OCI-LY1 (cell line): Measurements from ENCODE around the gene NCBP1.

ENCODE experiments used
- H2AFZ ChIP-seq: fragments of 200-600 bp; sonication (generic), shearing (Covaris generic); 2 replicates; pipeline ENCODE4 v1.6.0; 2014; ENCODE audit warnings: antibody characterized with exemption, mild to moderate bottlenecking, low read length
- H3F3A ChIP-seq: fragments of 200-600 bp; sonication (generic), shearing (Covaris generic); 2 replicates; pipeline ENCODE4 v1.6.0; 2014; ENCODE audit warnings: mild to moderate bottlenecking, antibody characterized with exemption, low read length, moderate library complexity; ENCODE audit not compliant: insufficient read depth
- H3K27ac ChIP-seq: fragments of 200-600 bp; sonication (generic); 2 replicates; pipeline ENCODE4 v1.5.1; 2014; ENCODE audit warnings: low read length, mixed run types, mild to moderate bottlenecking, low read depth; ENCODE audit not compliant: poor library complexity, severe bottlenecking
- H3K27me3 ChIP-seq: fragments of 200-600 bp; sonication (generic); 2 replicates; pipeline ENCODE4 v1.6.0; 2014; ENCODE audit warnings: antibody characterized with exemption, mild to moderate bottlenecking, low read length, moderate library complexity; ENCODE audit not compliant: insufficient read depth
- H3K36me3 ChIP-seq: fragments of 200-600 bp; sonication (generic); 2 replicates; pipeline ENCODE4 v1.6.1; 2014; ENCODE audit warnings: mild to moderate bottlenecking, antibody characterized with exemption, low read length, moderate library complexity, mixed read lengths; ENCODE audit not compliant: insufficient read depth
- H3K4me1 ChIP-seq: fragments of 200-600 bp; sonication (generic); 2 replicates; pipeline ENCODE4 v1.5.1; 2014; ENCODE audit warnings: mild to moderate bottlenecking, low read length, moderate library complexity; ENCODE audit not compliant: insufficient read depth, severe bottlenecking
- H3K4me2 ChIP-seq: fragments of 200-600 bp; sonication (generic), shearing (Covaris generic); 2 replicates; pipeline ENCODE4 v1.6.1; 2014; ENCODE audit warnings: low read length
- H3K4me3 ChIP-seq: fragments of 200-600 bp; sonication (generic); 2 replicates; pipeline ENCODE4 v1.5.1; 2014; ENCODE audit warnings: low read length, low read depth, mild to moderate bottlenecking, mixed read lengths; ENCODE audit not compliant: poor library complexity, severe bottlenecking
- H3K79me2 ChIP-seq: fragments of 200-600 bp; shearing (Covaris generic); 2 replicates; pipeline ENCODE4 v1.6.1; 2016; ENCODE audit warnings: mixed run types, low read length, mixed read lengths; ENCODE audit not compliant: insufficient read depth
- H3K9ac ChIP-seq: fragments of 200-600 bp; sonication (generic), shearing (Covaris generic); 2 replicates; pipeline ENCODE4 v1.6.1; 2014; ENCODE audit warnings: mild to moderate bottlenecking, low read length, mixed read lengths
- H3K9me2 ChIP-seq: fragments of 200-600 bp; sonication (generic), shearing (Covaris generic); 2 replicates; pipeline ENCODE4 v1.6.1; 2014; ENCODE audit warnings: low read depth, mild to moderate bottlenecking, low read length, mixed read lengths
- H3K9me3 ChIP-seq: fragments of 200-600 bp; shearing (Covaris generic); 2 replicates; pipeline ENCODE4 v1.6.1; 2014; ENCODE audit warnings: low read length, mixed read lengths
- H4K20me1 ChIP-seq: fragments of 200-600 bp; sonication (generic), shearing (Covaris generic); 2 replicates; pipeline ENCODE4 v1.6.0; 2016; ENCODE audit warnings: mild to moderate bottlenecking, low read length; ENCODE audit not compliant: insufficient read depth
- EZH2 ChIP-seq: fragments of 200-600 bp; sonication (generic), shearing (Covaris generic); IDR thresholded peaks from 2 replicates; pipeline ENCODE4 v1.8.0; 2017; ENCODE audit warnings: borderline replicate concordance, mixed run types, mild to moderate bottlenecking, antibody characterized with exemption, low read length, moderate library complexity, mixed read lengths
- TF ChIP-seq, protein P1 (sequence below): fragments of 200-600 bp; sonication (generic), shearing (Covaris generic); IDR thresholded peaks from 2 replicates; pipeline ENCODE4 v1.5.1; 2017; ENCODE audit warnings: mild to moderate bottlenecking, antibody characterized with exemption, low read length, moderate library complexity, mixed read lengths

The NCBP1 gene

GRCh38 chr9:97658707-97659106 is 25.1 kb downstream of the NCBP1 start:
- no peaks in the 10 kb centered on the region for H3K4me1 ChIP-seq
- no peaks in the 10 kb centered on the region for H3K9me2 ChIP-seq
- TF ChIP-seq, protein P1, sequence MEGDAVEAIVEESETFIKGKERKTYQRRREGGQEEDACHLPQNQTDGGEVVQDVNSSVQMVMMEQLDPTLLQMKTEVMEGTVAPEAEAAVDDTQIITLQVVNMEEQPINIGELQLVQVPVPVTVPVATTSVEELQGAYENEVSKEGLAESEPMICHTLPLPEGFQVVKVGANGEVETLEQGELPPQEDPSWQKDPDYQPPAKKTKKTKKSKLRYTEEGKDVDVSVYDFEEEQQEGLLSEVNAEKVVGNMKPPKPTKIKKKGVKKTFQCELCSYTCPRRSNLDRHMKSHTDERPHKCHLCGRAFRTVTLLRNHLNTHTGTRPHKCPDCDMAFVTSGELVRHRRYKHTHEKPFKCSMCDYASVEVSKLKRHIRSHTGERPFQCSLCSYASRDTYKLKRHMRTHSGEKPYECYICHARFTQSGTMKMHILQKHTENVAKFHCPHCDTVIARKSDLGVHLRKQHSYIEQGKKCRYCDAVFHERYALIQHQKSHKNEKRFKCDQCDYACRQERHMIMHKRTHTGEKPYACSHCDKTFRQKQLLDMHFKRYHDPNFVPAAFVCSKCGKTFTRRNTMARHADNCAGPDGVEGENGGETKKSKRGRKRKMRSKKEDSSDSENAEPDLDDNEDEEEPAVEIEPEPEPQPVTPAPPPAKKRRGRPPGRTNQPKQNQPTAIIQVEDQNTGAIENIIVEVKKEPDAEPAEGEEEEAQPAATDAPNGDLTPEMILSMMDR = no peak
- TF ChIP-seq EZH2 = no peak
- no peaks in the 10 kb centered on the region for H3K9me3 ChIP-seq
- no peak overlapping the region for H3K4me2 ChIP-seq
- no peak overlapping the region for H3K27ac ChIP-seq
- H3K79me2 ChIP-seq = no peaks in the 10 kb centered on the region
- H3F3A ChIP-seq = no peaks in the 10 kb centered on the region
- H4K20me1 ChIP-seq = no peaks in the 10 kb centered on the region
- no peak overlapping the region for H3K9ac ChIP-seq
- peaks cover 99% of the 10 kb centered on the region for H3K36me3 ChIP-seq
- H2AFZ ChIP-seq = no peak overlapping the region
- no peaks in the 10 kb centered on the region for H3K27me3 ChIP-seq
- no peak overlapping the region for H3K4me3 ChIP-seq

DNA sequence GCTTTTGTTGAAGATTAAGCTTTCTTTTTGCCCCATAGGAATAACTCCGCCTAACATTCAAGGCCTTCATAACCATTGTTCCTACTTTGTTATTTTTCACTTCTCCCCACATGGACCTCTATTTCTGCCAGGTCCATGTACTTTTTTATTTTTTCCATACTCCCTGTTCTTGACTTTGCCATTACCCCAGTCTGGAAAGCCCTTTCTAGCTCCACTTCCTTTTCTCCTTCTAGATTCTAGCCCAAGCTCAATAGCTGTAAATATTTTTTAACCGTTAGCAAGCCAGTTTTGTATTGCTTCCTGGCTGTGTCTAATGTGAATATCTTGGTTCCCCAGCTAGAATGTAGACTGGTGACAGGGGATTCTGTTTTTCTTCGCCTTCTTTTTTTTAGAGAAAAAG is 26.1 kb downstream of the NCBP1 start:
- Histone ChIP-seq H3K27ac (no peak overlapping the region), H3K36me3 (peaks cover 99% of the 10 kb centered on the region), H3F3A (no peaks in the 10 kb centered on the region), H3K9me2 (no peaks in the 10 kb centered on the region), H3K27me3 (no peaks in the 10 kb centered on the region), H3K4me3 (no peak overlapping the region), H2AFZ (no peak overlapping the region), H3K4me2 (no peak overlapping the region), H4K20me1 (no peaks in the 10 kb centered on the region), H3K9ac (no peak overlapping the region), H3K79me2 (no peaks in the 10 kb centered on the region), H3K4me1 (no peaks in the 10 kb centered on the region), H3K9me3 (no peaks in the 10 kb centered on the region)
- TF ChIP-seq EZH2 = no peak
- TF ChIP-seq, protein P1 = no peak

- Histone ChIP-seq H2AFZ (no peak overlapping the region), H3K9ac (no peak overlapping the region), H3K9me2 (no peaks in the 10 kb centered on the region), H3K4me1 (no peaks in the 10 kb centered on the region), H3K27ac (no peak overlapping the region), H3K4me3 (no peak overlapping the region), H3K4me2 (no peak overlapping the region), H3K9me3 (no peaks in the 10 kb centered on the region), H3K79me2 (no peaks in the 10 kb centered on the region), H3K36me3 (peaks cover 99% of the 10 kb centered on the region), H3F3A (no peaks in the 10 kb centered on the region), H4K20me1 (no peaks in the 10 kb centered on the region), H3K27me3 (no peaks in the 10 kb centered on the region)
- no peak for TF ChIP-seq EZH2
- TF ChIP-seq, protein P1 = no peak
These were observed 26.7 kb downstream of the NCBP1 start for GRCh38 chr9:97660340-97660739.
